ENCODE data around the gene FAM83E.
"Not testable (repeated sequence)": the region's sequence is repeated elsewhere in the genome, so short reads cannot be mapped to it uniquely, and the experiment has no call there.

Gene FAM83E

GRCh38 chr19:48641850-48642249 is 27.0 kb upstream of the FAM83E start:
- DNase-seq (ENCODE audit: low read depth in 2 of 2, low spot score in 1 of 2): no peak

GRCh38 chr19:48639483-48640375 is 24.9 kb upstream of the FAM83E start:
- DNase-seq (ENCODE audit: low read depth in 2 of 2, low spot score in 1 of 2): no peak

GRCh38 chr19:48638831-48639381 is 24.0 kb upstream of the FAM83E start:
- no peak for DNase-seq (ENCODE audit: low read depth in 2 of 2, low spot score in 1 of 2)

GRCh38 chr19:48637948-48638830 is 23.3 kb upstream of the FAM83E start:
- peak; percentile 46 to 65 for DNase-seq (ENCODE audit: low read depth in 2 of 2, low spot score in 1 of 2)

- peak; percentile 99 for DNase-seq (ENCODE audit: low read depth in 2 of 2, low spot score in 1 of 2)
Observed at GRCh38 chr19:48637449-48637947, 22.6 kb upstream of the FAM83E start.

GRCh38 chr19:48636859-48637448 is 22.1 kb upstream of the FAM83E start, which contains the start of gene DBP:
Gene DBP (minus strand): TSS chr19:48637379. CDS start chr19:48636994, 385 bp downstream.
- DNase-seq (ENCODE audit: low read depth in 2 of 2, low spot score in 1 of 2): no peak

- DNase-seq (ENCODE audit: low read depth in 2 of 2, low spot score in 1 of 2): no peak
Observed at GRCh38 chr19:48635966-48636858, 21.3 kb upstream of the FAM83E start.

GRCh38 chr19:48635263-48635965 is 20.5 kb upstream of the FAM83E start:
- DNase-seq (ENCODE audit: low read depth in 2 of 2, low spot score in 1 of 2): peak in 1 of 2 donors; percentile 50

- DNase-seq (ENCODE audit: low read depth in 2 of 2, low spot score in 1 of 2): peak; percentile 82 to 85
Observed at GRCh38 chr19:48634424-48635262, 19.8 kb upstream of the FAM83E start.

GRCh38 chr19:48634036-48634342 is 19.1 kb upstream of the FAM83E start:
- DNase-seq (ENCODE audit: low read depth in 2 of 2, low spot score in 1 of 2): no peak

- no peak for DNase-seq (ENCODE audit: low read depth in 2 of 2, low spot score in 1 of 2)
Observed at GRCh38 chr19:48633148-48634035, 18.5 kb upstream of the FAM83E start.

GRCh38 chr19:48632692-48633147 is 17.8 kb upstream of the FAM83E start:
- DNase-seq (ENCODE audit: low read depth in 2 of 2, low spot score in 1 of 2): no peak

GRCh38 chr19:48632286-48632685 is 17.4 kb upstream of the FAM83E start:
- DNase-seq (ENCODE audit: low read depth in 2 of 2, low spot score in 1 of 2): not testable (repeated sequence)

GRCh38 chr19:48631225-48631624 is 16.3 kb upstream of the FAM83E start:
- DNase-seq (ENCODE audit: low read depth in 2 of 2, low spot score in 1 of 2): no peak

- DNase-seq (ENCODE audit: low read depth in 2 of 2, low spot score in 1 of 2): no peak
Observed at GRCh38 chr19:48630296-48631063, 15.6 kb upstream of the FAM83E start.

GRCh38 chr19:48629599-48630295 is 14.9 kb upstream of the FAM83E start:
- no peak for DNase-seq (ENCODE audit: low read depth in 2 of 2, low spot score in 1 of 2)

All from stimulated activated CD8-positive, alpha-beta memory T cell treated with anti-CD3 and anti-CD28 coated beads, Interleukin-4, amount 100 ng/mL, for 4 hours (primary cell).